Thyroid gland (tissue), 4 donors: ENCODE results near the gene CWF19L2. TPM values are rescaled to one million over a fixed set of nuclear protein-coding genes. Genes with fewer than 3 reads are reported as not detected.

ENCODE experiments used
- DNase-seq, 2 donors: peaks; one replicate each; pipeline ENCODE4 v3.0.0-alpha.2; 2019
- H3K27ac ChIP-seq, 3 donors: fragments of 200-600 bp; sonication (generic); 1 replicate in 2 of 3; 2 replicates in 1 of 3; pipeline ENCODE4 v1.5.1; 2016 to 2019; ENCODE audit warnings: mild to moderate bottlenecking in 1 of 3, moderate library complexity in 1 of 3
- H3K27me3 ChIP-seq: fragments of 200-600 bp; sonication (generic); one replicate; pipeline ENCODE4 v1.5.1; 2019
- H3K36me3 ChIP-seq, 2 donors: fragments of 200-600 bp; sonication (generic); one replicate each; pipeline ENCODE4 v1.5.1; 2016 to 2019
- H3K4me1 ChIP-seq, 2 donors: fragments of 200-600 bp; sonication (generic); one replicate each; pipeline ENCODE4 v1.5.1; 2017 to 2019
- H3K4me3 ChIP-seq, 3 donors: fragments of 200-600 bp; sonication (generic); replicated peaks in 1 of 3; 1 replicate in 2 of 3; 2 replicates in 1 of 3; pipeline ENCODE4 v1.5.1; 2016; ENCODE audit warnings: mild to moderate bottlenecking in 1 of 3
- H3K9me3 ChIP-seq: fragments of 200-600 bp; sonication (generic); one replicate; pipeline ENCODE4 v1.5.1; 2017
- CTCF ChIP-seq, 6 experiments: fragments of 200-600 bp in 3 of 6; fragments of 450-650 bp in 3 of 6; sonication (generic) in 3 of 6; IDR thresholded peaks; one replicate each; pipeline ENCODE4 v1.5.1; 2016 to 2019; ENCODE audit warnings: antibody characterized with exemption in 6 of 6, mild to moderate bottlenecking in 2 of 6, inconsistent platforms in 1 of 6, moderate library complexity in 1 of 6
- POLR2A ChIP-seq, 2 donors: fragments of 450-650 bp; IDR thresholded peaks; one replicate each; pipeline ENCODE4 v1.6.1; 2017; ENCODE audit warnings: antibody characterized with exemption in 2 of 2, mild to moderate bottlenecking in 2 of 2, moderate library complexity in 1 of 2
- WGBS, 2 donors: methylation state at CpG; one replicate each; pipeline ENCODE4 v1.1.5; 2017; 5-methylcytosine and 5-hydroxymethylcytosine counted together
- intact Hi-C: fragments of 100-400 bp; cut with DNase I; formaldehyde crosslinking; loops from one replicate; pipeline ENCODE4 v1.15.1; 2023
- total RNA-seq, 4 donors: library from RNA; depleted of rRNA; stranded (reverse); fragments of >200 nt; gene quantifications; one replicate each; pipeline ENCODE4 v1.2.3, GENCODE V29; 2016

Gene CWF19L2
- total RNA-seq, 4 donors from 2014 or later, result 26.2 to 50.9 (median 34.3) TPM

- TF ChIP-seq POLR2A (IDR thresholded peaks at IDR 0.05), result no peak
- no peak for TF ChIP-seq CTCF (IDR thresholded peaks at IDR 0.05)
- Histone ChIP-seq H3K36me3 (no peaks in the 10 kb centered on the region), H3K27me3 (no peaks in the 10 kb centered on the region), H3K4me3 (no peak overlapping the region), H3K4me1 (no peaks in the 10 kb centered on the region), H3K27ac (no peak overlapping the region), H3K9me3 (no peaks in the 10 kb centered on the region)
- no peak for DNase-seq
- WGBS, 2 donors, result 94 to 98% methylated on average over 4 of the region's 4 CpGs
- intact Hi-C loops, result no loop called here
Observed at GRCh38 chr11:107359701-107360100, 97.9 kb downstream of the CWF19L2 start.

- TF ChIP-seq CTCF (IDR thresholded peaks at IDR 0.05) (no peak), POLR2A (IDR thresholded peaks at IDR 0.05) (no peak)
- intact Hi-C loops, result no loop called here
- no peak for DNase-seq
- H3K9me3 ChIP-seq, result no peaks in the 10 kb centered on the region
- 0% methylated on average over 1 of the region's 1 CpG for WGBS, 2 donors
- no peaks in the 10 kb centered on the region for H3K4me1 ChIP-seq
- no peaks in the 10 kb centered on the region for H3K36me3 ChIP-seq
- H3K27me3 ChIP-seq, result no peaks in the 10 kb centered on the region
- H3K27ac ChIP-seq, result no peak overlapping the region
- H3K4me3 ChIP-seq, result no peak overlapping the region
Observed at GRCh38 chr11:107357877-107358276, 99.7 kb downstream of the CWF19L2 start.

- intact Hi-C loops, result no loop called here
- H3K27ac ChIP-seq, result no peak overlapping the region
- no peak for DNase-seq
- no peaks in the 10 kb centered on the region for H3K36me3 ChIP-seq
- WGBS, 2 donors, result 98 to 100% methylated on average over 2 of the region's 2 CpGs
- no peaks in the 10 kb centered on the region for H3K4me1 ChIP-seq
- no peak for TF ChIP-seq POLR2A (IDR thresholded peaks at IDR 0.05)
- no peak for TF ChIP-seq CTCF (IDR thresholded peaks at IDR 0.05)
- H3K9me3 ChIP-seq, result no peaks in the 10 kb centered on the region
- H3K4me3 ChIP-seq, result no peak overlapping the region
- no peaks in the 10 kb centered on the region for H3K27me3 ChIP-seq
Observed at GRCh38 chr11:107354780-107355179, 102.8 kb downstream of the CWF19L2 start.

GRCh38 chr11:107337917-107338316 lies 119.7 kb downstream of the CWF19L2 start:
- Histone ChIP-seq H3K4me3 (no peak overlapping the region), H3K36me3 (no peaks in the 10 kb centered on the region), H3K9me3 (no peaks in the 10 kb centered on the region), H3K27me3 (no peaks in the 10 kb centered on the region), H3K27ac (no peak overlapping the region), H3K4me1 (no peaks in the 10 kb centered on the region)
- no peak for TF ChIP-seq CTCF (IDR thresholded peaks at IDR 0.05)
- no peak for TF ChIP-seq POLR2A (IDR thresholded peaks at IDR 0.05)
- 87 to 89% methylated on average over 2 of the region's 2 CpGs for WGBS, 2 donors
- intact Hi-C loops, result no loop called here
- DNase-seq, result no peak

- 87 to 100% methylated on average over 1 of the region's 1 CpG for WGBS, 2 donors
- Histone ChIP-seq H3K4me3 (no peak overlapping the region), H3K27me3 (no peaks in the 10 kb centered on the region), H3K9me3 (no peaks in the 10 kb centered on the region), H3K27ac (no peak overlapping the region), H3K36me3 (peaks cover 0 to 7% of the 10 kb centered on the region in 2 donors), H3K4me1 (no peaks in the 10 kb centered on the region)
- TF ChIP-seq CTCF (IDR thresholded peaks at IDR 0.05) (no peak), POLR2A (IDR thresholded peaks at IDR 0.05) (no peak)
- intact Hi-C loops, result no loop called here
- DNase-seq, result no peak
Observed at GRCh38 chr11:107331728-107332127, 125.9 kb downstream of the CWF19L2 start.
